HepG2 (cell line): ENCODE results near the gene VPREB1. TPM values are rescaled to one million over a fixed set of nuclear protein-coding genes. Genes with fewer than 3 reads are reported as not detected.
"Not testable (repeated sequence)": the region's sequence is repeated elsewhere in the genome, so short reads cannot be mapped to it uniquely, and the experiment has no call there.

Experiments used
- ATAC-seq: fragments of 200-7000 bp; cut with Tn5 transposase; 3 replicates; pipeline ENCODE4 v1.9.1; 2020; ENCODE audit warnings: mild to moderate bottlenecking, moderate library complexity
- BruUV-seq: library from RNA; stranded (reverse); fragments of 400-500 nt; replicated peaks from 2 replicates; lab custom pipeline; 2021; lab: Mats Ljungman, UMichigan
- CTCF ChIA-PET: fragments of 300-600 bp; formaldehyde crosslinking; extraction: SDS; loops from one replicate; lab custom pipeline; 2021; ENCODE audit warnings: low total read pairs, inconsistent platforms, low intra/inter-chr PET ratio; lab: Yijun Ruan, JAX
- POLR2A ChIA-PET: fragments of 350-600 bp; sonication (Branson Sonifier 250); formaldehyde crosslinking; loops from one replicate; lab custom pipeline; 2020; ENCODE audit warnings: antibody characterized with exemption, inconsistent platforms; lab: Yijun Ruan, JAX
- DNase-seq: peaks from one replicate; pipeline ENCODE4 v3.0.0-alpha.2; 2015; ENCODE audit warnings: low spot score
- FAIRE-seq: peaks from 3 replicates; lab custom pipeline; 2011; peaks lifted over from hg19 to GRCh38; lab: Jason Lieb, UNC
- H2AFZ ChIP-seq: one replicate; pipeline ENCODE4 v1.6.1; 2011; ENCODE audit warnings: low read length, inconsistent platforms
- H3K27ac ChIP-seq: fragments of 300-600 bp; 3 replicates; pipeline ENCODE4 v1.8.0; 2011; ENCODE audit warnings: mixed run types, mild to moderate bottlenecking, mixed read lengths, low read length, inconsistent platforms; ENCODE audit not compliant: insufficient read depth; ENCODE audit errors: extremely low read length
- H3K27me3 ChIP-seq, 2 experiments: fragments of 200-600 bp in 1 of 2; 2 replicates in 1 of 2; 3 replicates in 1 of 2; pipeline versions ENCODE4 v1.6.0 to v1.8.0; 2011; ENCODE audit warnings: low read length in 2 of 2, mild to moderate bottlenecking in 2 of 2, moderate library complexity in 2 of 2, inconsistent platforms in 1 of 2; ENCODE audit not compliant: insufficient read depth in 2 of 2, control insufficient read depth in 1 of 2
- H3K36me3 ChIP-seq, 2 experiments: fragments of 200-600 bp in 1 of 2; replicated peaks in 1 of 2; 2 replicates in 1 of 2; 3 replicates in 1 of 2; pipeline versions ENCODE4 v1.5.1 to v1.8.0; 2011; ENCODE audit warnings: low read length in 2 of 2, inconsistent platforms in 1 of 2; ENCODE audit not compliant: insufficient read depth in 2 of 2, control insufficient read depth in 1 of 2
- H3K4me1 ChIP-seq: 2 replicates; pipeline ENCODE4 v1.5.1; 2012; ENCODE audit warnings: low read length, inconsistent platforms; ENCODE audit not compliant: insufficient read depth
- H3K4me2 ChIP-seq: 2 replicates; pipeline ENCODE4 v1.6.0; 2011; ENCODE audit warnings: low read depth, low read length, inconsistent platforms
- H3K4me3 ChIP-seq, 3 experiments: fragments of 200-600 bp in 1 of 3; sonication (generic), shearing (Covaris generic) in 1 of 3; replicated peaks in 1 of 3; 2 replicates each; pipeline ENCODE4 v1.5.1; 2011 to 2016; ENCODE audit warnings: low read length in 3 of 3, inconsistent platforms in 2 of 3, low read depth in 2 of 3, mild to moderate bottlenecking in 2 of 3, control low read depth in 1 of 3, mixed read lengths in 1 of 3; ENCODE audit not compliant: insufficient read depth in 1 of 3
- H3K79me2 ChIP-seq: one replicate; pipeline ENCODE4 v1.6.1; 2011; ENCODE audit warnings: low read length, inconsistent platforms; ENCODE audit not compliant: insufficient read depth
- H3K9ac ChIP-seq: 2 replicates; pipeline ENCODE4 v1.6.0; 2011; ENCODE audit warnings: mild to moderate bottlenecking, low read depth, low read length, inconsistent platforms; ENCODE audit not compliant: insufficient read depth
- H3K9me3 ChIP-seq: 2 replicates; pipeline ENCODE4 v1.5.1; 2012; ENCODE audit warnings: mild to moderate bottlenecking, low read length
- H4K20me1 ChIP-seq: 2 replicates; pipeline ENCODE4 v1.6.0; 2011; ENCODE audit warnings: inconsistent platforms, mild to moderate bottlenecking, low read length, moderate library complexity; ENCODE audit not compliant: insufficient read depth
- ATF7 ChIP-seq, 2 experiments: fragments of 450-650 bp in 1 of 2; sonication (generic) in 1 of 2; formaldehyde crosslinking in 1 of 2; IDR thresholded peaks; 2 replicates each; pipeline versions ENCODE4 v1.4.0 to v1.6.1; 2016 to 2020; ENCODE audit warnings: antibody characterized with exemption in 1 of 2, mild to moderate bottlenecking in 1 of 2, missing genetic modification reagents in 1 of 2
- FIP1L1 ChIP-seq: fragments of 200-400 bp; formaldehyde crosslinking; IDR thresholded peaks from 2 replicates; pipeline ENCODE4 v1.6.1; 2018; ENCODE audit warnings: low read depth, mild to moderate bottlenecking, low read length, moderate library complexity, borderline replicate concordance; ENCODE audit not compliant: insufficient read depth
- MYC ChIP-seq: sonication (generic); formaldehyde crosslinking; IDR thresholded peaks from 2 replicates; pipeline ENCODE4 v1.9.0; 2021; ENCODE audit warnings: missing genetic modification reagents, borderline replicate concordance
- NR2F1 ChIP-seq, 2 experiments: fragments of 450-650 bp in 1 of 2; formaldehyde crosslinking in 1 of 2; IDR thresholded peaks; 2 replicates each; pipeline versions ENCODE4 v1.5.0 to v1.6.1; 2016 to 2020; ENCODE audit warnings: mild to moderate bottlenecking in 1 of 2, missing compliant biosample characterization in 1 of 2, missing genetic modification reagents in 1 of 2, moderate library complexity in 1 of 2
- REXO4 ChIP-seq: sonication (generic); formaldehyde crosslinking; IDR thresholded peaks from 2 replicates; pipeline ENCODE4 v1.8.0; 2022; ENCODE audit warnings: missing genetic modification reagents, mild to moderate bottlenecking, borderline replicate concordance
- TAF15 ChIP-seq: fragments of 200-400 bp; formaldehyde crosslinking; IDR thresholded peaks from one replicate; pipeline ENCODE4 v1.6.1; 2018; ENCODE audit warnings: mild to moderate bottlenecking, low read depth, low read length; ENCODE audit not compliant: poor library complexity, severe bottlenecking
- YEATS2 ChIP-seq: sonication (generic); formaldehyde crosslinking; IDR thresholded peaks from 2 replicates; pipeline ENCODE4 v1.4.0; 2020; ENCODE audit warnings: missing genetic modification reagents, borderline replicate concordance
- ZIK1 ChIP-seq: sonication (generic); formaldehyde crosslinking; IDR thresholded peaks from 2 replicates; pipeline ENCODE4 v1.5.0; 2020; ENCODE audit warnings: mild to moderate bottlenecking, low read depth, missing genetic modification reagents, borderline replicate concordance
- ZNF124 ChIP-seq: sonication (generic); formaldehyde crosslinking; IDR thresholded peaks from 2 replicates; pipeline ENCODE4 v1.4.0; 2020; ENCODE audit warnings: missing genetic modification reagents
- ZNF354B ChIP-seq: sonication (generic); formaldehyde crosslinking; IDR thresholded peaks from 2 replicates; pipeline ENCODE4 v1.8.0; 2022; ENCODE audit warnings: mild to moderate bottlenecking, missing genetic modification reagents
- ZNF547 ChIP-seq: sonication (generic); formaldehyde crosslinking; IDR thresholded peaks from 2 replicates; pipeline ENCODE4 v1.5.1; 2020; ENCODE audit warnings: mild to moderate bottlenecking, missing genetic modification reagents
- ZNF549 ChIP-seq: sonication (generic); formaldehyde crosslinking; IDR thresholded peaks from 2 replicates; pipeline ENCODE4 v1.5.0; 2020; ENCODE audit warnings: missing genetic modification reagents
- ZNF775 ChIP-seq: sonication (generic); formaldehyde crosslinking; IDR thresholded peaks from 2 replicates; pipeline ENCODE4 v1.4.0; 2020; ENCODE audit warnings: missing genetic modification reagents, mild to moderate bottlenecking, moderate library complexity, borderline replicate concordance
- WGBS: methylation state at CpG from one replicate; pipeline ENCODE4 v1.1.6; 2017; ENCODE audit warnings: low lambda C conversion rate; 5-methylcytosine and 5-hydroxymethylcytosine counted together
- in situ Hi-C: cut with HindIII; loops from 2 replicates; pipeline ENCODE4 v1.10.0; 2017; ENCODE audit warnings: low pct_unique_long_range_greater_than_20kb; ENCODE audit not compliant: extremely low pct_ligation_motif_present
- intact Hi-C: fragments of 100-400 bp; cut with micrococcal nuclease; formaldehyde crosslinking; loops from one replicate; pipeline ENCODE4 v1.10.0; 2022; ENCODE audit not compliant: unreplicated experiment
- polyA plus RNA-seq, 8 experiments: library from polyadenylated mRNA; depleted of rRNA in 3 of 8; stranded (reverse) in 7 of 8; unstranded in 1 of 8; fragments of >200 nt; fragmentation: Illumina TruSeq in 4 of 8; extraction: Trizol in 4 of 8; gene quantifications; 2 replicates each; pipeline versions ENCODE4 v1.2.1 to v1.2.3, GENCODE V29; 2011 to 2016; ENCODE audit warnings: low read depth in 4 of 8, missing spikeins in 1 of 8, mixed read lengths in 1 of 8; ENCODE audit not compliant: insufficient read depth in 1 of 8
- total RNA-seq, 5 experiments: library from RNA; depleted of rRNA; stranded (reverse); fragments of >200 nt; fragmentation: Illumina TruSeq; extraction: Trizol; gene quantifications; 2 replicates each; pipeline ENCODE4 v1.2.3, GENCODE V29; 2016; ENCODE audit warnings: low read depth in 1 of 5
- TF ChIP-seq, protein P1 (sequence below): sonication (generic); formaldehyde crosslinking; conservative IDR thresholded peaks from 2 replicates; pipeline ENCODE4 v1.8.0; 2022; ENCODE audit warnings: low read depth, missing genetic modification reagents
- TF ChIP-seq, protein P2 (sequence below): sonication (generic); formaldehyde crosslinking; IDR thresholded peaks from 2 replicates; pipeline ENCODE4 v1.8.0; 2022; ENCODE audit warnings: mild to moderate bottlenecking, missing genetic modification reagents, moderate library complexity
- TF ChIP-seq, protein P3 (sequence below): IDR thresholded peaks from 2 replicates; pipeline ENCODE4 v1.6.1; 2018; ENCODE audit warnings: missing genetic modification reagents, mild to moderate bottlenecking, missing compliant biosample characterization

Gene VPREB1
- total and polyA plus RNA-seq, 2 of the 13 experiments (the other 11 are each of a cell fraction or from before 2014, with no cell fraction given): not detected

DNA sequence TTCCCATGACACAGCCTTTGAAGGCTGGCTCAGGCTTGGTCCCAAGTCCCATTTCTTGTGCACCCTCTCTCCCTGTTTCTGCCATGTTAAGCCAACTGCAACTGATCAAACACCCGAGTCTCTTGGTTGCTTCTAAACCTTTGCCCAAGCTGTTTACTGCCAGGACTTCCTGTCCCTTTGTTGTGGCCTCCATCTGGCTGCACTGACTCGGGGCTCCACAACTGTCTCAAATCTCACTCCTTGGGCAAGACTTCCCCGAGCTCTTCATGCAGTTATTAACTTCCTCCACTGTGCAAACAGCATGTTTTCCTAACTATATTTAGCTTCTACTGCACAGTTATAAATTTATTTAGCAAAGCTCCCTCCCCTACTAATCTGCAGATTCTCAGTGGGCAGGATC, 4.3 kb downstream of the VPREB1 start:
- Histone ChIP-seq H3K4me3 (no peak overlapping the region), H3K4me1 (no peaks in the 10 kb centered on the region), H3K36me3 (no peaks in the 10 kb centered on the region), H2AFZ (no peak overlapping the region), H3K9ac (no peak overlapping the region), H3K27me3 (peaks cover 3 to 21% of the 10 kb centered on the region in 2 experiments; a peak in 3 of 5 replicates), H3K9me3 (no peaks in the 10 kb centered on the region), H3K79me2 (no peaks in the 10 kb centered on the region), H3K4me2 (no peak overlapping the region), H4K20me1 (no peaks in the 10 kb centered on the region), H3K27ac (no peak overlapping the region)
- ATAC-seq (no peak), FAIRE-seq (no peak), DNase-seq (no peak)
- TF ChIP-seq, protein P1, sequence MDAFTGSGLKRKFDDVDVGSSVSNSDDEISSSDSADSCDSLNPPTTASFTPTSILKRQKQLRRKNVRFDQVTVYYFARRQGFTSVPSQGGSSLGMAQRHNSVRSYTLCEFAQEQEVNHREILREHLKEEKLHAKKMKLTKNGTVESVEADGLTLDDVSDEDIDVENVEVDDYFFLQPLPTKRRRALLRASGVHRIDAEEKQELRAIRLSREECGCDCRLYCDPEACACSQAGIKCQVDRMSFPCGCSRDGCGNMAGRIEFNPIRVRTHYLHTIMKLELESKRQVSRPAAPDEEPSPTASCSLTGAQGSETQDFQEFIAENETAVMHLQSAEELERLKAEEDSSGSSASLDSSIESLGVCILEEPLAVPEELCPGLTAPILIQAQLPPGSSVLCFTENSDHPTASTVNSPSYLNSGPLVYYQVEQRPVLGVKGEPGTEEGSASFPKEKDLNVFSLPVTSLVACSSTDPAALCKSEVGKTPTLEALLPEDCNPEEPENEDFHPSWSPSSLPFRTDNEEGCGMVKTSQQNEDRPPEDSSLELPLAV (CRISPR knock-in tag): no peak
- no peak for TF ChIP-seq TAF15
- no peak for TF ChIP-seq MYC (CRISPR knock-in tag)
- no peak for TF ChIP-seq REXO4 (CRISPR knock-in tag)
- TF ChIP-seq FIP1L1: no peak
- TF ChIP-seq ZNF775 (CRISPR knock-in tag): no peak
- TF ChIP-seq, protein P2, sequence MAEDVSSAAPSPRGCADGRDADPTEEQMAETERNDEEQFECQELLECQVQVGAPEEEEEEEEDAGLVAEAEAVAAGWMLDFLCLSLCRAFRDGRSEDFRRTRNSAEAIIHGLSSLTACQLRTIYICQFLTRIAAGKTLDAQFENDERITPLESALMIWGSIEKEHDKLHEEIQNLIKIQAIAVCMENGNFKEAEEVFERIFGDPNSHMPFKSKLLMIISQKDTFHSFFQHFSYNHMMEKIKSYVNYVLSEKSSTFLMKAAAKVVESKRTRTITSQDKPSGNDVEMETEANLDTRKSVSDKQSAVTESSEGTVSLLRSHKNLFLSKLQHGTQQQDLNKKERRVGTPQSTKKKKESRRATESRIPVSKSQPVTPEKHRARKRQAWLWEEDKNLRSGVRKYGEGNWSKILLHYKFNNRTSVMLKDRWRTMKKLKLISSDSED: no peak
- no peak for TF ChIP-seq ZNF547
- no peak for TF ChIP-seq ZNF549 (CRISPR knock-in tag)
- no peak for TF ChIP-seq ATF7 (IDR thresholded peaks at IDR 0.05)
- TF ChIP-seq ATF7 (CRISPR knock-in tag; IDR thresholded peaks at IDR 0.05): no peak
- TF ChIP-seq YEATS2 (CRISPR knock-in tag): no peak
- TF ChIP-seq ZNF354B (CRISPR knock-in tag): no peak
- TF ChIP-seq ZNF124 (CRISPR knock-in tag): no peak
- TF ChIP-seq, protein P3, sequence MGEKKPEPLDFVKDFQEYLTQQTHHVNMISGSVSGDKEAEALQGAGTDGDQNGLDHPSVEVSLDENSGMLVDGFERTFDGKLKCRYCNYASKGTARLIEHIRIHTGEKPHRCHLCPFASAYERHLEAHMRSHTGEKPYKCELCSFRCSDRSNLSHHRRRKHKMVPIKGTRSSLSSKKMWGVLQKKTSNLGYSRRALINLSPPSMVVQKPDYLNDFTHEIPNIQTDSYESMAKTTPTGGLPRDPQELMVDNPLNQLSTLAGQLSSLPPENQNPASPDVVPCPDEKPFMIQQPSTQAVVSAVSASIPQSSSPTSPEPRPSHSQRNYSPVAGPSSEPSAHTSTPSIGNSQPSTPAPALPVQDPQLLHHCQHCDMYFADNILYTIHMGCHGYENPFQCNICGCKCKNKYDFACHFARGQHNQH (CRISPR knock-in tag): no peak
- no peak for TF ChIP-seq ZIK1 (CRISPR knock-in tag)
- TF ChIP-seq NR2F1 (CRISPR knock-in tag; IDR thresholded peaks at IDR 0.05): no peak
- in situ Hi-C loops: no loop called here
- ChIA-PET POLR2A (no interaction called here), CTCF (no interaction called here)
- BruUV-seq: no TSS peak
- 0% methylated on average over 3 of the region's 3 CpGs for WGBS
- intact Hi-C loops: no loop called here

DNA sequence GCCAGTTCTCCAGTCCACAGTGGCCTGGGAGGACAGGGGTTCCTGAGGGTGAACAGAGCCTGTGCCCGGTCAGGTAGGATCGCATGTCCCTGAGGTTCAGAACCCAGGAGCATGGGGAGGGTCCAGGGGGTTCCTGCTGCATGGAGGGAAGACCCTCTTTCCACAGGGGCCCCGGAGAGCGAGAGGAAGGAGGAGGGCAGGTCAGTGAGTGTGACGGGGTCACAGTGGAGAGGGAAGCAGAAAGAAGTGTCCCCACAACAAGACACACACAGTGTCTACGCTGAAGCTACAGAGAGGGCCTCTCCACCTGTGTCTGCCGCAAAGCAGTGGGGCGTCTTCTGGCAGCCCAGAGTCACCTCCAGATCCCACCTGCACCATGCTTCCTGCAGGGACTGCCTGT, 6.1 kb downstream of the VPREB1 start:
- H3K9me3 ChIP-seq, ATAC-seq, CTCF ChIA-PET, H3K36me3 ChIP-seq, H3K4me3 ChIP-seq, H3K4me1 ChIP-seq, H3K4me2 ChIP-seq, H3K27me3 ChIP-seq, POLR2A ChIA-PET, intact Hi-C loops, H3K27ac ChIP-seq, H4K20me1 ChIP-seq, H3K9ac ChIP-seq, H3K79me2 ChIP-seq, FAIRE-seq, H2AFZ ChIP-seq, in situ Hi-C loops, DNase-seq, BruUV-seq: not testable (repeated sequence)
- WGBS: 41% methylated on average over 8 of the region's 8 CpGs
